Epithelial cell of proximal tubule (primary cell): ENCODE results near the gene CDC25C. TPM values are rescaled to one million over a fixed set of nuclear protein-coding genes. Genes with fewer than 3 reads are reported as not detected.

Experiments used
- DNase-seq: peaks from one replicate; pipeline ENCODE4 v3.0.0-alpha.2; 2011; ENCODE audit warnings: low read depth
- H3K4me3 ChIP-seq: 2 replicates; pipeline ENCODE4 v1.5.1; 2011; ENCODE audit warnings: low read depth, mild to moderate bottlenecking, low read length
- total RNA-seq: library from RNA; depleted of rRNA; stranded (reverse); fragments of >200 nt; gene quantifications from 2 replicates; pipeline ENCODE4 v1.2.3, GENCODE V29; 2015
- TF ChIP-seq, protein P1 (sequence below): conservative IDR thresholded peaks from 2 replicates; pipeline ENCODE4 v1.5.1; 2012; ENCODE audit warnings: low read depth, mild to moderate bottlenecking, low read length

CDC25C gene
- 14.2 and 17.6 TPM in 2 replicates for total RNA-seq

DNA sequence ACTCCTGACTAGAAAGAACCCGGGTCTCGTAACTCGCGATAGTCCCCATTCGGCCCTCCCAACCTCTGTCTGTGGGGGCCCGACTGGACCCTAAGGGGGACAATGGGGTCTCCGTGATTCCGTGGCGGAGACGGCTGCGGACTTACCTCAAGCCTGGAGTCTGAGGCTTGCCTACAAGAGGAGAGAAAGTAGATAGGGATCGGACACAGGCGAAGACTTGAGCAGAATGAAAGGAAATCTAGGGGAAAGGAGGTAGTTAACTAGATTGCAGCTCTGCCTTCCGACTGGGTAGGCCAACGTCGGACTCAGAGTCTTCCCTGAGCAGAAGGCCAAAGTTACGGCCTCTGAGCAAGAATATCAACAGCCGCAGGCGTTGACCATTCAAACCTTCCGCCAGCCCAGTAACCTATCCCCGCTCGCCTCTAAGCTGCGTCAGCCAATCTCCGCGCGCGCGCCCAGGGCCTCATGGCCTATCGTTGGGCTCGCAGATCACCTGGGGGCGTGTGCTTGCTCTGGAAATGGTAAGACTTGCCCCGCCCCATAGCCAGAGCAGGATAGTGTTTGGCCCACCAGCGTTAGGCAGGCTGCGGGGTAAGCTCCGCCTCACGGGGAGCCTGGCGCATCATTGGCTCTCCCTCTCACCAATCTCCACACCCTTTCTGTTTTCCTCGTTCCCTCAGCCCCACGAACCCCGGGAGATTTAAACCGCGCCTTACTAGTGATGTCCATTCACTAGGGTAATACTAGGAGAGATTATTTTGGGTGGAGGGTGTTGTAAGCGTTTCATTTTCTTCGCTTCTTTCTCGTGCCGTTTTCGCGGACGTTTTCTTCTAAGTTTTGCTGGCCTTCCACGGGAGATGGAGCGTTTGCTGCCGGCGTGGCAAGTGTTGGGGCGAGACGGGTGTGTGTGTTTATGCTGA is at the start of gene CDC25C:
Gene CDC25C, minus strand, starts transcription at position 356 of the 920 bp plus-strand sequence. CDS start 624 bp downstream, outside the sequence.
- TF ChIP-seq, protein P1, sequence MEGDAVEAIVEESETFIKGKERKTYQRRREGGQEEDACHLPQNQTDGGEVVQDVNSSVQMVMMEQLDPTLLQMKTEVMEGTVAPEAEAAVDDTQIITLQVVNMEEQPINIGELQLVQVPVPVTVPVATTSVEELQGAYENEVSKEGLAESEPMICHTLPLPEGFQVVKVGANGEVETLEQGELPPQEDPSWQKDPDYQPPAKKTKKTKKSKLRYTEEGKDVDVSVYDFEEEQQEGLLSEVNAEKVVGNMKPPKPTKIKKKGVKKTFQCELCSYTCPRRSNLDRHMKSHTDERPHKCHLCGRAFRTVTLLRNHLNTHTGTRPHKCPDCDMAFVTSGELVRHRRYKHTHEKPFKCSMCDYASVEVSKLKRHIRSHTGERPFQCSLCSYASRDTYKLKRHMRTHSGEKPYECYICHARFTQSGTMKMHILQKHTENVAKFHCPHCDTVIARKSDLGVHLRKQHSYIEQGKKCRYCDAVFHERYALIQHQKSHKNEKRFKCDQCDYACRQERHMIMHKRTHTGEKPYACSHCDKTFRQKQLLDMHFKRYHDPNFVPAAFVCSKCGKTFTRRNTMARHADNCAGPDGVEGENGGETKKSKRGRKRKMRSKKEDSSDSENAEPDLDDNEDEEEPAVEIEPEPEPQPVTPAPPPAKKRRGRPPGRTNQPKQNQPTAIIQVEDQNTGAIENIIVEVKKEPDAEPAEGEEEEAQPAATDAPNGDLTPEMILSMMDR: no peak
- DNase-seq: peak; percentile 84
- H3K4me3 ChIP-seq: peak within 1 kb of the TSS; percentile 82

- no peak for DNase-seq
- TF ChIP-seq, protein P1: no peak
- H3K4me3 ChIP-seq: no peak overlapping the region
These were observed 41.0 kb upstream of the CDC25C start for GRCh38 chr5:138372653-138373052.

DNA sequence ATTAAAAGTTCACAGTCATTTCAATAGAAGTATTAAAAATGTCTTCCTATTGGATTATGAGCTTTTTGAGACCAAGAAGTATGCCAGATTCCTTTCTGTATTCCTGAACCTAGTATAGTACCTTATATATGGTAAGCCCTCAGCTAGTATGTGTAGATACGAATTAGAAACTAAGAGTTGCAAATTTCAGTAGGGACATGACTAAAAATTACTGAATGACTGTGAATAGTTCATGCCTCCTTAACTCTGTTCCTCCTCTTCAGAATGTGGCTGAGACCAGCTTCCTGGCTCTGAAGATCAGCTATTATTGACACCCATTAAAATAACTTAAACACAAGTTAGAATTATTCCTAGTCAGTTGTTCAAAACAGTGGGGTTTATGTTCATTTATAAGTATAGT is 40.6 kb upstream of the CDC25C start:
- DNase-seq: no peak
- TF ChIP-seq, protein P1: no peak
- H3K4me3 ChIP-seq: no peak overlapping the region

GRCh38 chr5:138371454-138371853 is 39.9 kb upstream of the CDC25C start:
- TF ChIP-seq, protein P1: no peak
- no peak overlapping the region for H3K4me3 ChIP-seq
- no peak for DNase-seq

- no peak for DNase-seq
- no peak overlapping the region for H3K4me3 ChIP-seq
- TF ChIP-seq, protein P1: no peak
These were observed 38.9 kb upstream of the CDC25C start for GRCh38 chr5:138370537-138370936.

GRCh38 chr5:138369706-138370105 is 38.1 kb upstream of the CDC25C start:
- TF ChIP-seq, protein P1: no peak
- no peak overlapping the region for H3K4me3 ChIP-seq
- no peak for DNase-seq
